Occipital lobe (tissue), 2 donors: ENCODE measurements around the gene PRLR. TPM values are rescaled to one million over a fixed set of nuclear protein-coding genes. Genes with fewer than 3 reads are reported as not detected.
A peak's percentile ranks its signal among the peaks of the same experiment; 100 is the strongest.

Experiments
- DNase-seq: peaks from one replicate; lab custom pipeline; 2025; lab: John Stamatoyannopoulos, UW
- total RNA-seq: library from RNA; depleted of rRNA; stranded (reverse); fragments of >200 nt; gene quantifications from one replicate; pipeline ENCODE4 v1.2.3, GENCODE V29; 2014

Gene PRLR
- total RNA-seq, 1 donor from 2014 or later, result 3.3 TPM

GRCh38 chr5:35004200-35004599 lies 226.1 kb downstream of the PRLR start:
- no peak for DNase-seq

- DNase-seq, result peak; percentile 34
These were observed 227.0 kb downstream of the PRLR start for GRCh38 chr5:35003018-35003957.

GRCh38 chr5:35002459-35002858 lies 227.8 kb downstream of the PRLR start:
- DNase-seq, result no peak

GRCh38 chr5:35001842-35002241 lies 228.4 kb downstream of the PRLR start:
- no peak for DNase-seq

Other genes starting within 250 kb of the PRLR start
- not detected for gene AGXT2, start 182.5 kb downstream of the PRLR start, total RNA-seq